ENCODE measurements around the gene EXOC6B.

The EXOC6B gene

DNA sequence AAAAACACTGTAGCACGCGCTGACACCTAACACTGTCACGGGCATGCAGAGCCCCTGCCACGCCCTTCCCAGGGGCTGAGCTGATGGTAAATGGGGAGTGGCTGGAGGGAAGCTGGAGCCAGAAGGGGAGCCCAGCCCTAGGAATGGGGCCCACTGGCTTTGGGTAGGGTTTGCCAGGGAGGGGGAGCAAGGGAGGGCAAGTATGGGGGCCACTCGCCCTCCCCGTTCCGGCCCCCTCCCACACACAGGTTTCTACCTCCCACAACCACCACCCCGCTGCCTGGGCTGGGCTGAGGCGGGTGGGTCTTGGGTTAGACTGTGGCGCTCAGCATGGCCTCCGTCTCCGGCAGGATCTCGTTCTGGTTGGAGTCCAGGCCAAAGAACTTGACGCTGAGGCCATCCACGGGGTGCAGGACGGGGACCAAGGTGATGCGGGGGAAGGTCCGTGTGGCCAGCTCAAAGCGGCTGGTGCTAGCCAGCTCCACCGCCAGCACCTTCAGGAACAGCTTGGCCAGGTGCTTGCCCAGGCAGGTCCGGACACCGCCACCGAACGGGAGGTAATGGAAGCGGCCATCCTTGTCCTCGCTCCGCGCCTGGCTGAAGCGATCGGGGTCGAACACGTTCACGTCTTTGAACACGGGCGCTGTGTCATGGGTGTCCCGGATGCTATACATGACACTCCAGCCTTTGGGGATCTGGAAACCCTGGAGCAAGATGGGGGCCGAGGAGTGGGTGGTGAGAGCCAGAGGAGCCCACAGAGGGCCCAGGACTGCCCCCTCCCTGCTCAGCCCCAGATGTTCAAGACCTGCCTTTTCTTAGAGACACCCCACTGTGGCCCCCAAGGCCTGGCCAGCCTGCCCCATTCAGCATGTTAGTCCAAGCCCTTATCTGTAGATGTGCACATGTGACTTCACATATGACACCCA, 693.7 kb downstream of the EXOC6B start:
- no peak for DNase-seq (ENCODE audit: low spot score)

DNA sequence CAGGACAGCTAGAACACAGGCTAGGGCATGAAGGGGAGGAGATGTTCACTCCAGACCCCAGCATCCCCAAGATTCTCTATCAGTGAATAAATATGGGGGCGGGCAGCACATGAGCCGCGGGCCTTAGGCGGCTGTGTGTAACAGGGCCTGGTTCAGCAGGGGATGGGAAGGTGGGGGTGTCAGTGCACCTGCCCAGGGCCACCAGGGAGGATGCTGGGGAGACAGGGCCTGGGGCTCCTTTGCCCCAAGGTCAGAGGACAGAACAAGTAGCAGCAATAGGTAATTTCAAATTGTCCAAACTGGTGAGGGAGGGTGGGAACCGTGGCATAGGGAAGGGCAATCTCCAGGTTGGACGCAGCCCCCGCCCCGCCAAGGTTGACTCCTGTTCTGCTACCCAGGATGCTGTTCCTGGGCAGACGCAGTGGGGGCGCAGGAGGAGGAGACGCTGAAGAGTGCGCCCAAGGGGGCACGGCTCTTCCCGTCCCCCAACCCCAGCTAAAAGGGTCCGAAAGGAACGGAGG, 694.4 kb downstream of the EXOC6B start:
- DNase-seq (ENCODE audit: low spot score): no peak

DNA sequence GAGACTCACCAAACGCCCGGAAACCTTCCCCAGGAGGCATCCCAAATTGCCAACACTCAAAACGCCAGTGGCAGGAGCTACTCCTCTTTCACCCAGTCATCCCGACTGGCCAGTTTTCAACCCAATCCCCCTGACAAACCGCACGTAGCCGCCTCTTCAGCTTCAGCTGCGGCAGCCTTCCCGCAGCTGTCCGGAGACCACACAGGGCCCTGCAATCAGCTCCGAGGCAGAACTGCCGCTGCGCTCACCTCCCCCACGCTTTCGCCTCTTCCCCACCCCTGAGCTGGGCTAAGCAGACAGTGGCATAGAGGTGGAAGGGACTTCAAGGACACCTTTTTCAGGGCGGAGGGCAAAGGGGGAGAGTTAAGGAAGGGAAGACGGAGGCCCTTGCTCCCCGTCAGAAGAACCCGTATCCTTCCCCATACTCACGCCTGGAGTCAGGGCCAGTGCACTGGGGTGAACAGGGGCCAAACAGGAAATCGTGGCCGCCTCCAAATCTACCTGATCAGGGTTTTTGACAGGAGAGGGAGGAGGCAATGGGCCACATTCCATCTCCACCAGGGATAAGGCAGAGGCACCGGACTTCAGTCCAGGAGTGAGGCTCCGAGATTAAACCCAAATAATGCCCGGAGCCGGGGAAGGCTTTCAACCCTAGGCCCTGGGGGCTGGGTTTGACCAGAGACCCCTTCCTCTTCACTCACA, 695.0 kb downstream of the EXOC6B start:
- no peak for DNase-seq (ENCODE audit: low spot score)

DNA sequence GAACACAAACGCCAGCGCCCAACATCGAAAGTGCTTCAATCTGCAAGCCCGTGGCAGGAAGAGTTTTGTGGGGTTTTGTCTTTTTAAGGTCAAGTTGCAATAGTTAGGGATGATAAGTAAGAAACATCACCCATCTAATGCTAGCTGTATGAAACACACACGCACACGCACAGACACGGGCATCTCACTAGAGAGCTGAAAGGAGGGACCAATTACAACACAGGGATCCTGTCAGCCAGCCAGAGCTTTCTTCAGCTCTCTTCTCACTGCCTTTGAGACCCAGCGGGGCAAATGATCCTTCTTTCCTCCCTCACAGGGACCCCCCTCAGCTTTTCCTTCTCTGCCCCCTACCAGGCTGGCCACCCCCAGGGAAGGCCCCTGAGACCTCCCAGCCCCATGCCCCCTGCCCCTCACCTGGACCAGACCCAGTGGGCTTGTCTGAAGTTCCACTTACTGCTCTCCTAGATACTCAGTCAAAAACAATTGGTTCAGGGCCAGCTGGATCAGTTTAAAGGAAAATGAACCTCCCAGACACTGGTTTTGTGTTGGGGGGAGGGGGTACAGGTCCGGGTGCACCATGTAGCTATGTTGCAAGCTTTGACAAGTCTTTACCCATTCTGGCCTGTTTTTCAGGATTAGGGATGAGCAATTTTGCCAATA, 696.0 kb downstream of the EXOC6B start:
- DNase-seq (ENCODE audit: low spot score): no peak

DNA sequence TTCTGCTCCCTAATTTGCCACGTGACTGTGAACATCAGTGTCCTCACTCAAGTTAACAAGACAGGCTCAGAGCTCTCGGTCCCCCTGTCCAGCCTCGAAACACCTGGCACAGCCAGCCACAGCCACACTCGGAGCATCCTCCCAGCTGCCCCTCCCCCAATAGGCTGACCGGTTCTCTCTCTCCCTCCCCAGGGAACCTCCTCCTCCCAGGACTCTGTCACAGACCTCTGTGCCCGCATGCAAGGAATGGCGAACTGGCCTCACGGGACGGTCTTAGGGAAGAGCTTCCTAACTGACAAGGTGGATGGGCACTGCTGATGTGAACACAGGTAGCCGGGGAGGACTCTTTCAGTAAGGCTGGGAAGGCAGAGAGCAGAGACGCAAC, 697.0 kb downstream of the EXOC6B start:
- no peak for DNase-seq (ENCODE audit: low spot score)

DNA sequence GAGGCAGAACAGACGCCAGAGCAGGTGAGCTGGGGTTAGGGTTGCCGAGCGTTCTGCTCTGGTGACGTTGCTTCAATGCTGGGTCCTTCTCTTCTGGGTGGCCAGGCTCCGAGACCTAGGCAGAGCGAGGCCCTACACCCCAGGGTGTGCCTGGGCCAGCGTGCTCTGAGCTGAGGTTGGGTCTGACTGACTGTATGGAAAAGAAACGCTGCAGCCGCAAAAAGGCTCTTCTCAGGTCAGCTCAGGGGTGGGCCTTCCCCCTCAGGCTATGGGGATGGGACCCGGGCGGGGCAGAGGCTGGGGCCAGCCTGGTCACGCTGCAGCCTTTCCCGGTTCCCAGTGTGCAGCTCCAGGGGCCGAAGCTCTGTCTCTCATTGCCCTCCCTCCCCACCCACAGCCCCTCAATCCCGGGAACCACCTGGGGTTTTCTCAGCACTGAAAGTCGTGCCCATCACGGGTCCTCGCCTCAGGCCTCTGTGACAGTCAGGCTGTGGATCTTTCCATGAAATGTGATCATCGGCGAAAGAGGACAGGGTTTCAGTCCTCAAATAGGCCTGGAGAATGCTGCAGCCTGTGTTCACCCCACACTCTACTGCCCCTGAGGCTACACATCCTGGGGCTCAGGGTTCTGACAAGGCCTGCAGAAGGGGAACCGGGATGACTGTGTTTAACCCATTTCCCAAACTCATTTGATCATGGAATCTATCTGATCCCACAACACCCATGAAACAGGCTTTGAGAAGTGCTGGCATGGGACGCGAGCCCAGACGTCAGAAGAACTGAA, 697.6 kb downstream of the EXOC6B start:
- no peak for DNase-seq (ENCODE audit: low spot score)

DNA sequence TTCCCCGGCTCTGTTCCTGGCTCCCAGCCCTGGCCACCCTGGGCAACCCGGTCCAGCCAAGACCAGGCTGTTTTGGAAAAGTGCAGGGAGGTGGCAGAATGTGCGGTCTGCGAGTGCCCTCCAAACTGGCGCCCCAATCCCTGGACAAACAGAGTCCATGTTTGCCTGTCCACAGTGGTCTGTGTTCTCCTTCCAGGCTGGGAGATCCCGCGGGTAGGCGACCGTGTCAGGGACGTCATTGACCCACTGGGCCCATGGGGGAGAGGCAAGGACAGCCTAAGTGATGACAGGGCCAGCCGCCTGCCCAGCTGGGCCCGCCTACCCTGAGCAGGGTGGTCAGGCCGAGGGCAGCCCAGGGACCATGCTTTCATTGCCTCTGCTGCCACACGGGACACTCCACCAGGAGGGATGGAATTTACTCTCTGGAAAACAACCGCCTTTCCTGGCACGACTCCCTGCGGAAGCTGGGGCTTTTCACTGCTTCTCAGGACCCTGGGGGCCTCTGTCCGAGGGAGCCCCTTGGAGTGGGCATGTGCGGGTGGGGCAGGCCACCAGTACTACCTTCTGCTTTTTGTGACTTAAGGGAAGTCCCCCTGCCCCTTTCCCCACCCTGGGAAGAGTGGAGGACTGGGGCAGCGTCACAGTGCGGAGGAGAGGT, 698.3 kb downstream of the EXOC6B start:
- no peak for DNase-seq (ENCODE audit: low spot score)

DNA sequence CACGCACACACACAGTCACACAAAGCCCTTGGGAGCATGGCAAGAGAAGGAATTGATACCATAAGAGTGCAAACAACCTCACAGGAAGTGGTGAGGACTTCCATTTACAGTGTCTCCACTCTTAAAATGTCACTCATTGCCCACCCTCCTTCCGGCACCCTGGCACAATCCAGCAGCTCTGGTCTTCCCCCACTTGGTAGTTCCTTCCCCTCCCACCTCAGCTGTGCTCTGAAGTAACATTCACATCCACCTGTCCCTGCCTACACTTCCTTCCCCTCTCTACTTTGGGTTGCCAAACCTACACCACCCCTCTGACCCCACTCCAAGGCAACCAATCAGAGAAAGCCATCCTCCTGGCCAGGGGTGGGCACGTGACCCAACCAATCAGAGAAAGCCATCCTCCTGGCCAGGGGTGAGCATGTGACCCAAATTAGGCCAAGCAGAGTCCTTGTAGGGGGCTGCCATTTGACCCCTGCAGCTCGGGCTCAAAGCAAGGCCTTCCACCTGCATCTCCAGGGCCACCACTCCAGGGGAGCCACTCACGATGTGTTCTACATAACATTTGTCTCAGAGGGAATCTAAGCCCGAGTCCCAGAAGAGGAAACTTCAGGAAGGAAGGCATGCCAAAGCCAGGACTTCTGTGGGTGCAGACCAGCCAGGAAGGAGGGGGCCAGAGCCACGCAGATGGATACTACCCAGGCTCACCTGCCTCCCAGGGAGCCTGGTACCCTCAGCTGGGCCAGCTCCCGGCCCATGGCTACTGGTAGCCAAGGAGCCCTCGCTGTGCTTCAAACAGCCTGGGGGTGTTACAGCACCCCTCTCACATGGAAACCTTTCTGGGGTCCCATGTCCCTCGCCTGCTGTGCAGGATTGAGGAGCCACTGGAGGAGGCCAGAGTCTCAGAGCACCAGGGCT, 699.4 kb downstream of the EXOC6B start:
- DNase-seq (ENCODE audit: low spot score): no peak
